HG03457 (cell line): Measurements from ENCODE around the gene CDK5RAP3.

Experiments used
- ATAC-seq: cut with Tn5 transposase; IDR thresholded peaks from one replicate; pipeline ENCODE4 v1.9.1; 2021; ENCODE audit warnings: moderate number of reproducible peaks; ENCODE audit not compliant: unreplicated experiment

CDK5RAP3 gene

GRCh38 chr17:48022901-48023300 is 52.0 kb downstream of the CDK5RAP3 start:
- no peak for ATAC-seq

- no peak for ATAC-seq
Measured at GRCh38 chr17:48023400-48024148, 52.7 kb downstream of the CDK5RAP3 start.

GRCh38 chr17:48024149-48025039 is 53.5 kb downstream of the CDK5RAP3 start:
- no peak for ATAC-seq

GRCh38 chr17:48025040-48025903 is 54.4 kb downstream of the CDK5RAP3 start:
- peak; percentile 83 for ATAC-seq

- ATAC-seq, result no peak
Measured at GRCh38 chr17:48025904-48026501, 55.1 kb downstream of the CDK5RAP3 start.

- no peak for ATAC-seq
Measured at GRCh38 chr17:48026502-48027321, 55.8 kb downstream of the CDK5RAP3 start.

- no peak for ATAC-seq
Measured at GRCh38 chr17:48027322-48027981, 56.5 kb downstream of the CDK5RAP3 start.

- ATAC-seq, result no peak
Measured at GRCh38 chr17:48028736-48029135, 57.8 kb downstream of the CDK5RAP3 start.

- no peak for ATAC-seq
Measured at GRCh38 chr17:48030531-48030930, 59.6 kb downstream of the CDK5RAP3 start.
